CD14-positive monocyte (primary cell): ENCODE measurements around the gene SLC35E4. TPM values are rescaled to one million over a fixed set of nuclear protein-coding genes. Genes with fewer than 3 reads are reported as not detected.

Experiments
- DNase-seq, 3 donors: peaks; one replicate each; pipeline ENCODE4 v3.0.0-alpha.2; 2011 to 2022
- H2AFZ ChIP-seq: 2 replicates; pipeline ENCODE4 v1.6.0; 2012; ENCODE audit warnings: mild to moderate bottlenecking, low read depth, low read length, inconsistent platforms; ENCODE audit not compliant: insufficient read depth, poor library complexity, severe bottlenecking
- H3K27ac ChIP-seq, 2 donors: 1 replicate in 1 of 2; 2 replicates in 1 of 2; pipeline ENCODE4 v1.5.1; 2012 to 2013; ENCODE audit warnings: low read length in 2 of 2, control low read depth in 1 of 2, inconsistent platforms in 1 of 2, low read depth in 1 of 2, mild to moderate bottlenecking in 1 of 2
- H3K27me3 ChIP-seq, 2 donors: one replicate each; pipeline versions ENCODE4 v1.6.0 to v1.6.1; 2011 to 2013; ENCODE audit warnings: low read length in 2 of 2; ENCODE audit not compliant: control insufficient read depth in 2 of 2, insufficient read depth in 2 of 2
- H3K36me3 ChIP-seq, 2 donors: replicated peaks in 1 of 2; 1 replicate in 1 of 2; 2 replicates in 1 of 2; pipeline versions ENCODE4 v1.5.1 to v1.6.1; 2012 to 2013; ENCODE audit warnings: low read length in 2 of 2, control low read depth in 1 of 2, inconsistent platforms in 1 of 2, mild to moderate bottlenecking in 1 of 2; ENCODE audit not compliant: insufficient read depth in 2 of 2, control insufficient read depth in 1 of 2
- H3K4me1 ChIP-seq, 2 donors: 1 replicate in 1 of 2; 2 replicates in 1 of 2; pipeline versions ENCODE4 v1.5.1 to v1.6.1; 2012 to 2013; ENCODE audit warnings: low read length in 2 of 2, control low read depth in 1 of 2, inconsistent platforms in 1 of 2, mild to moderate bottlenecking in 1 of 2, moderate library complexity in 1 of 2; ENCODE audit not compliant: insufficient read depth in 2 of 2, control insufficient read depth in 1 of 2
- H3K4me2 ChIP-seq: replicated peaks from 2 replicates; pipeline ENCODE3; 2012; ENCODE audit warnings: low read length, moderate library complexity, mild to moderate bottlenecking; ENCODE audit not compliant: poor library complexity, severe bottlenecking; ENCODE audit errors: extremely low read depth
- H3K4me3 ChIP-seq, 3 experiments: fragments of 200-600 bp in 1 of 3; sonication (generic) in 1 of 3; replicated peaks in 1 of 3; 1 replicate in 2 of 3; 2 replicates in 1 of 3; pipeline ENCODE4 v1.5.1; 2011 to 2013; ENCODE audit warnings: low read length in 3 of 3, mild to moderate bottlenecking in 3 of 3, control low read depth in 2 of 3, low read depth in 2 of 3, inconsistent platforms in 1 of 3, moderate library complexity in 1 of 3
- H3K79me2 ChIP-seq: 2 replicates; pipeline ENCODE4 v1.6.0; 2012; ENCODE audit warnings: mild to moderate bottlenecking, control low read depth, inconsistent platforms, low read length, moderate library complexity; ENCODE audit not compliant: insufficient read depth
- H3K9ac ChIP-seq: 2 replicates; pipeline ENCODE4 v1.6.0; 2017; ENCODE audit warnings: low read length, mild to moderate bottlenecking; ENCODE audit not compliant: insufficient read depth, poor library complexity, severe bottlenecking
- H3K9me3 ChIP-seq, 2 donors: replicated peaks in 1 of 2; 1 replicate in 1 of 2; 2 replicates in 1 of 2; pipeline versions ENCODE4 v1.5.1 to v1.6.1; 2012 to 2013; ENCODE audit warnings: low read length in 2 of 2, control low read depth in 1 of 2; ENCODE audit not compliant: control insufficient read depth in 1 of 2, insufficient read depth in 1 of 2
- H4K20me1 ChIP-seq: 2 replicates; pipeline ENCODE4 v1.6.0; 2012; ENCODE audit warnings: mild to moderate bottlenecking, low read length, control low read depth, moderate library complexity; ENCODE audit not compliant: insufficient read depth
- H3K27ac Mint-ChIP-seq, 7 donors: one replicate each; pipeline ENCODE4 v1.8.0; 2020; ENCODE audit warnings: mild to moderate bottlenecking in 7 of 7, mixed read lengths in 7 of 7, moderate library complexity in 6 of 7, inconsistent platforms in 2 of 7
- H3K27me3 Mint-ChIP-seq, 3 donors: one replicate each; pipeline ENCODE4 v1.8.0; 2021 to 2022; ENCODE audit warnings: low read depth in 3 of 3, mild to moderate bottlenecking in 3 of 3, mixed read lengths in 3 of 3, moderate library complexity in 3 of 3, inconsistent platforms in 1 of 3
- H3K36me3 Mint-ChIP-seq, 2 donors: one replicate each; pipeline ENCODE4 v1.8.0; 2020; ENCODE audit warnings: mixed read lengths in 2 of 2, inconsistent platforms in 1 of 2, mild to moderate bottlenecking in 1 of 2
- H3K4me1 Mint-ChIP-seq: one replicate; pipeline ENCODE4 v1.8.0; 2020; ENCODE audit warnings: mild to moderate bottlenecking, mixed read lengths
- H3K4me3 Mint-ChIP-seq, 2 donors: one replicate each; pipeline ENCODE4 v1.8.0; 2020; ENCODE audit warnings: mild to moderate bottlenecking in 2 of 2, mixed read lengths in 2 of 2, moderate library complexity in 1 of 2
- H3K9me3 Mint-ChIP-seq, 7 donors: one replicate each; pipeline ENCODE4 v1.8.0; 2020 to 2022; ENCODE audit warnings: mixed read lengths in 7 of 7, mild to moderate bottlenecking in 6 of 7, moderate library complexity in 6 of 7, inconsistent platforms in 2 of 7
- CTCF ChIP-seq: fragments of 200-600 bp; IDR thresholded peaks from one replicate; pipeline ENCODE4 v1.8.0; 2022; ENCODE audit warnings: antibody characterized with exemption, mild to moderate bottlenecking
- WGBS: methylation state at CpG from one replicate; pipeline ENCODE4 v1.1.5; 2013; ENCODE audit warnings: missing lambda C conversion rate; ENCODE audit not compliant: insufficient coverage; 5-methylcytosine and 5-hydroxymethylcytosine counted together
- intact Hi-C, 2 donors: fragments of 100-400 bp; cut with micrococcal nuclease; formaldehyde crosslinking; loops; one replicate each; pipeline versions ENCODE4 v1.15.0 to v1.15.1; 2023
- polyA plus RNA-seq, 3 donors: library from polyadenylated mRNA; depleted of rRNA in 1 of 3; unstranded in 2 of 3; stranded (reverse) in 1 of 3; fragments of 300-500 nt in 2 of 3; fragments of >200 nt in 1 of 3; fragmentation: Illumina TruSeq in 2 of 3; gene quantifications; 1 replicate in 2 of 3; 2 replicates in 1 of 3; pipeline ENCODE4 v1.2.3, GENCODE V29; 2012 to 2021

Gene SLC35E4
- polyA plus RNA-seq, 3 donors = 1.4 to 2.4 (median 1.6) TPM

GRCh38 chr22:30685178-30685577 is 49.6 kb downstream of the SLC35E4 start:
- Mint-ChIP-seq H3K4me3 (no peak overlapping the region), H3K36me3 (no peaks in the 10 kb centered on the region), H3K27me3 (peaks cover 0 to 7% (median 4%) of the 10 kb centered on the region in 3 donors), H3K9me3 (no peaks in the 10 kb centered on the region), H3K27ac (peak overlapping the region in 1 of 7 donors; percentile 6), H3K4me1 (peaks cover 6% of the 10 kb centered on the region)
- intact Hi-C loops = no loop called here
- Histone ChIP-seq H4K20me1 (no peaks in the 10 kb centered on the region), H2AFZ (no peak overlapping the region), H3K9me3 (no peaks in the 10 kb centered on the region), H3K36me3 (no peaks in the 10 kb centered on the region), H3K4me2 (no peak overlapping the region), H3K79me2 (no peaks in the 10 kb centered on the region), H3K9ac (no peak overlapping the region), H3K4me3 (no peak overlapping the region), H3K27ac (no peak overlapping the region), H3K4me1 (peaks cover 7 to 10% of the 10 kb centered on the region in 2 donors), H3K27me3 (no peaks in the 10 kb centered on the region)
- no peak for TF ChIP-seq CTCF
- no peak for DNase-seq
- 100% methylated on average over 2 of the region's 7 CpGs for WGBS

GRCh38 chr22:30687358-30687757 is 51.8 kb downstream of the SLC35E4 start:
- H3K4me2 ChIP-seq = no peak overlapping the region
- no peak overlapping the region for H3K9ac ChIP-seq
- no peaks in the 10 kb centered on the region for H4K20me1 ChIP-seq
- Mint-ChIP-seq H3K4me3 (no peak overlapping the region), H3K9me3 (no peaks in the 10 kb centered on the region), H3K27me3 (peaks cover 1 to 14% (median 10%) of the 10 kb centered on the region in 3 donors), H3K4me1 (no peaks in the 10 kb centered on the region), H3K36me3 (no peaks in the 10 kb centered on the region), H3K27ac (no peak overlapping the region)
- no peak for DNase-seq
- no peaks in the 10 kb centered on the region for H3K27me3 ChIP-seq
- TF ChIP-seq CTCF = no peak
- intact Hi-C loops = no loop called here
- no peak overlapping the region for H3K4me3 ChIP-seq
- no peaks in the 10 kb centered on the region for H3K9me3 ChIP-seq
- H3K4me1 ChIP-seq = no peaks in the 10 kb centered on the region
- no peaks in the 10 kb centered on the region for H3K79me2 ChIP-seq
- no peak overlapping the region for H2AFZ ChIP-seq
- no peaks in the 10 kb centered on the region for H3K36me3 ChIP-seq
- 100% methylated on average over 1 of the region's 4 CpGs for WGBS
- H3K27ac ChIP-seq = no peak overlapping the region
